Measurements from ENCODE around the gene DUS2.
A peak's percentile ranks its signal among the peaks of the same experiment; 100 is the strongest.
"Not testable (repeated sequence)": the region's sequence is repeated elsewhere in the genome, so short reads cannot be mapped to it uniquely, and the experiment has no call there.

DUS2 gene

DNA sequence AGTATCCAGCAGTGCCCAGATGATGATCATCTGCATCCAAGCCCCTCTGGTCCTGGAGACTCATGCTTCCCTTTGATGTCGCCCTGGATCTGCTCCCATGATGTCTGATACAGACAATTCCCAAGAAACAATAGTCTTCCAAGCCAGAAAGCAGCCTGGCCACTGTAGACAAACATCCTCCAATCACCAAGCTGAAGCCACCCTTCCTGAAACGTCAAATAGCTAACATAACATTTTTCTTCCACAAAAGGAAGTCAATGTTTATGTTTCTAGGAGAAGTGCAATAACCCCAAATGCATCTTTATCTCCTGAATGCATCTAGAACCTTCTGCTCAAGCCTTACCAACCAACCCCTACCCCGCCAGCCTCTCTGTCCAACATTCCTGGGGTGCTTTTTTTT lies 22.6 kb upstream of the DUS2 start:
- H3K4me3 ChIP-seq = no peak overlapping the region
- no peak for DNase-seq (ENCODE audit: low spot score)
- peak overlapping the region in 1 of 2 donors; percentile 59 for H3K27ac ChIP-seq

DNA sequence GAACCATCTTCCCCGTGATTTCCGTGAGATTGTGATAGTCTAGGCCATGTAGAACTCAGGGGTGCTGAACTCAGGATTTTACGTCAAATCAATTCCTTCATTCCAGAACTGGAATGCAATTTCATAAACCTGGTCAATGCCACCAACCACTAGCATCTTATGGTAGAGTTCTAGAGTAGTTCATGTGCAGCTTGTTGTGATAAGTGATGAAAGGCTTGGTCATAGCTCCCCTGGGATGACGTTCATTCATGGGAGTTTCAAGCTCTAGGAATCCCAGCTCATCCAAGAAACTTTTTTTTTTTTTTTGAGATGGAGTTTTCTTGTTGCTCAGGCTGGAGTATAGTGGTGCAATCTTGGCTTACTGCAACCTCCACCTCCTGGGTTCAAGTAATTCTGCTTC lies 20.1 kb upstream of the DUS2 start:
- TF ChIP-seq, protein P1, sequence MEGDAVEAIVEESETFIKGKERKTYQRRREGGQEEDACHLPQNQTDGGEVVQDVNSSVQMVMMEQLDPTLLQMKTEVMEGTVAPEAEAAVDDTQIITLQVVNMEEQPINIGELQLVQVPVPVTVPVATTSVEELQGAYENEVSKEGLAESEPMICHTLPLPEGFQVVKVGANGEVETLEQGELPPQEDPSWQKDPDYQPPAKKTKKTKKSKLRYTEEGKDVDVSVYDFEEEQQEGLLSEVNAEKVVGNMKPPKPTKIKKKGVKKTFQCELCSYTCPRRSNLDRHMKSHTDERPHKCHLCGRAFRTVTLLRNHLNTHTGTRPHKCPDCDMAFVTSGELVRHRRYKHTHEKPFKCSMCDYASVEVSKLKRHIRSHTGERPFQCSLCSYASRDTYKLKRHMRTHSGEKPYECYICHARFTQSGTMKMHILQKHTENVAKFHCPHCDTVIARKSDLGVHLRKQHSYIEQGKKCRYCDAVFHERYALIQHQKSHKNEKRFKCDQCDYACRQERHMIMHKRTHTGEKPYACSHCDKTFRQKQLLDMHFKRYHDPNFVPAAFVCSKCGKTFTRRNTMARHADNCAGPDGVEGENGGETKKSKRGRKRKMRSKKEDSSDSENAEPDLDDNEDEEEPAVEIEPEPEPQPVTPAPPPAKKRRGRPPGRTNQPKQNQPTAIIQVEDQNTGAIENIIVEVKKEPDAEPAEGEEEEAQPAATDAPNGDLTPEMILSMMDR (IDR thresholded peaks at IDR 0.05) = no peak
- no peak for DNase-seq (ENCODE audit: low spot score)
- Histone ChIP-seq H3K4me3 (no peak overlapping the region), H3K27ac (no peak overlapping the region)

More for the DNA sequence above, 22.6 kb upstream of the DUS2 start:
- TF ChIP-seq, protein P1 (IDR thresholded peaks at IDR 0.05) = no peak

DNA sequence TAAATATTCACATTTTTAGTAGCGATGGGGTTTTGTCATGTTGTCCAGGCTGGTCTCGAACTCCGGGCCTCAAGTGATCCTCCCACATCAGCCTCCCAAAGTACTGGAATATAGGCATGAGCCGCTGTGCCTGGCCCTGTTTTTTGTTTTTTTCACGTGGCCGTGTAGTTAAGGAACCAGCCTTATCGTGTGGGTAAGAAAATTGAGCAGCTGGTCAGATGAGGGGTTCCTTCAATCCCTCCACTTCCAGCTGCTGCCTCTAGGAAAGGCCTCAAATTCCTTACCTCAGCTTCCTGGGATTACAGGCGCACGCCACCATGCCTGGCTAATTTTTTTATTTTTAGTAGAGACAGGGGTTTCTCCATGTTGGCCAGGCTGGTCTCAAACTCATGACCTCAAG lies 17.9 kb upstream of the DUS2 start:
- H3K27ac ChIP-seq = peak overlapping the region in 1 of 2 donors; percentile 74
- DNase-seq (ENCODE audit: low spot score) = no peak
- H3K4me3 ChIP-seq = no peak overlapping the region
- TF ChIP-seq, protein P1 (IDR thresholded peaks at IDR 0.05) = no peak

DNA sequence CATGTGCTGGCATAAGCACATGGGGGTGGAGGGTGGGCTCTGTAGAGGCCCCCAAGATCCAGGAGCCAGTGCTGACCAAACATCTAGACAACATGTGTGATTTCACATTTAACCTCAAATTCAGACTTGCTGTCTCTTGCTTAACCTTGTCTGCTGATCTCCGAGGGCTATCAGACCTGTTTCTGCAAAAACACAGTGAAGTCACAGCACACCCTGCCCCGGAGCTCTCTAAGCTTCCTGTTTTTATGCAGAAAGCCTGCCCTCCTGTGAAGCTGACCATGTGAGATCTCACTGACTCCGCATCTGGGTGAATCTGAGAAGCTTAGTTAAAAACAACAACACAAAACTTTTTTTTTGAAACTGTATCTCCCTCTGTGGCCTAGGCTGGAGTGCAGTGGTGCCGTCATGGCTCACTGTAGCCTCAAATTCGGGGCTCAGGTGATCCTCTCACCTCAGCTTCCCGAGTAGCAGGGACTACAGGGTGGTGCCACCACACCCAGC lies 17.2 kb upstream of the DUS2 start:
- Histone ChIP-seq H3K27ac (peak overlapping the region in 1 of 2 donors; percentile 74), H3K4me3 (no peak overlapping the region)
- DNase-seq (ENCODE audit: low spot score) = no peak
- TF ChIP-seq, protein P1 (IDR thresholded peaks at IDR 0.05) = no peak

DNA sequence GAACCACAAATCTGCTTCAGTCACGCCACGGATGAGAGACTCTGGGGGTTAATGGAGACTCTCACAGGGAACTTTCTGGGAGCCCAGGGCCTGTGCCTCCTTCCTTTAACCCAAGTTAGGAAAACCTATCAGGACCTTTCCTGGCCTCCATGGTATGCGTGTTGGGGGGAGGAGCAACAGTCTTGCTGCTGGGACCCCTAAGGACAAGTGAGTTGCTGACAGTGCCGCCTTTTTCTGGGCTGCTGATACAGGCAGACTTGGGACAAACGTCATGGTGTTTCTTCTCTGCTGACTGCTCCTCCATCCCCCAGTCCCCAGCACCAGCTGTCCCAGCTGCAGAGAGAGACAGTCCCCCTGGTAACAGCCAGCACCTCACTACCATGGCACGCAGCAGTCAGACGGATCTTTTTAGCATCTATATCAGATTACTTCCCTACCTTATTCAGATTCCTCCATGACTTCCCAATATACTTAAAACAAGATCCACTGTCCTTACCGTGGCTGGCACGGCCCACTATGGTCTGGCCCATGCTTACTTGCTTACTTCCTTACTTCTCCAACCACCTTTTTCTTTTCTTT lies 13.8 kb upstream of the DUS2 start:
- Histone ChIP-seq H3K27ac (no peak overlapping the region), H3K4me3 (no peak overlapping the region)
- no peak for DNase-seq (ENCODE audit: low spot score)
- TF ChIP-seq, protein P1 (IDR thresholded peaks at IDR 0.05) = no peak

DNA sequence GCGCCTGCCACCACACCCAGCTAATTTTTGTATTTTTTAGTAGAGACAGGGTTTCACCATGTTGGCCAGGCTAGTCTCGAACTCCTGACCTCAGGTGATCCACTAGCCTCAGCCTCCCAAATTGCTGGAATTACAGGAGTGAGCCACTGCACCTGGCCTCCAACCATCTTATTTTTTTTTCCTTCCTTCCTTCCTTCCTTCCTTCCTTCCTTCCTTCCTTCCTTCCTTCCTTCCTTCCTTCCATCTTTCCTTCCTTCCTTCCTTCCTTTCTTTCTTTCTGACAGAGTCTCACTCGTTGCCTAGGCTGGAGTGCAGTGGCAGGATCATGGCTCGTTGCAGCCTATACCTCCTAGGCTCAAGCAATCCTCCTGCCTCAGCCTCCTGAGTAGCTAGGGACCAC lies 13.2 kb upstream of the DUS2 start:
- H3K4me3 ChIP-seq; DNase-seq (ENCODE audit: low spot score); H3K27ac ChIP-seq: not testable (repeated sequence)

DNA sequence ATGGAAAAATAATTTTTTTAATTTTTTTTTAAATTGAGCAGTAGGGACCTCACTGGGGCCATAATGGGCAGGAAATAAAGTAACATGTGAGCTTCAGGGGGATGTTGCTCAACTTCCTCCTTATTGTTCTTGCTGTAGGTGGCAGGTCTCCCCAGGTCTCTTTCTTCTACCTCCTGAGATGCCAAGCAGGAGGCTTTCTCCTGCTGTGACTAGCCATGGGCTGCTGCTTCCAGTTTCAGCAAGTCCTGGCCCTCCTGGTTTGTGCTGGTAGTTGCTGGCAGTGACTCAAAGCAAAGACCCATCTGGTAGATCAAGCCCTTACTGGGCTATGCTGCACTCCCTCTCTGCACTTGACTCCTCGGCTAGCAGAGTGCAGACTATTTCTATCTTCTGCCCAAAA lies 9.6 kb upstream of the DUS2 start:
- TF ChIP-seq, protein P1 (IDR thresholded peaks at IDR 0.05) = no peak
- no peak overlapping the region for H3K27ac ChIP-seq
- no peak overlapping the region for H3K4me3 ChIP-seq
- DNase-seq (ENCODE audit: low spot score) = no peak

Data from coronary artery (tissue), 2 donors.